H54 (cell line): ENCODE results near the gene SLC17A9.

Experiments used
- DNase-seq: peaks from one replicate; pipeline ENCODE4 v3.0.0; 2011; ENCODE audit warnings: low spot score, mixed read lengths; ENCODE audit not compliant: insufficient read length
- FAIRE-seq: peaks from 3 replicates; lab custom pipeline; 2011; peaks lifted over from hg19 to GRCh38; lab: Jason Lieb, UNC
- POLR2A ChIP-seq: IDR thresholded peaks from 2 replicates; pipeline ENCODE4 v1.6.1; 2011; ENCODE audit warnings: low read depth, mild to moderate bottlenecking, low read length

SLC17A9 gene

GRCh38 chr20:62993856-62994494 is 41.5 kb downstream of the SLC17A9 start:
- FAIRE-seq (no peak), DNase-seq (no peak)
- TF ChIP-seq POLR2A, result no peak

DNA sequence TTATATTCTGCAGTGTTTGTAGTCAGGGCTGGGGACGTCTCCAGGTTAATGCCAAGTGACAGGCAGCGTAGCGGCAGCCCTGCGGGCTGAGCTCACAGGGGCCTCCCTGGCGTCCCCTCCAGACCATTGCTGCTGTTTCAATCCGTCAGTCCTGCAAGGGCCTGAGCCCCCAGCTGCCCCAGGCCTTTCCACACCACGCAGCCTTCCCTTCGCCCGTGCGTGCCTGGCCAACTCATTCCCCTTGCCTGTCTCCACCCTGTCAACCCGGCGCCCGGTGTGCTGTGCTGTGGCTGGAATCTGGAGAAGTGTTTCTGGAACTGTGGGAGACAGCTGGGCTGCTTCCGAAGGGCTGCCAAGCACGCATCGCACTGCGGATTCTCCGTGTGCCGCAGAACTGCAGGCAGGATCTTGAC is 42.4 kb downstream of the SLC17A9 start:
- DNase-seq (no peak), FAIRE-seq (no peak)
- TF ChIP-seq POLR2A, result no peak

DNA sequence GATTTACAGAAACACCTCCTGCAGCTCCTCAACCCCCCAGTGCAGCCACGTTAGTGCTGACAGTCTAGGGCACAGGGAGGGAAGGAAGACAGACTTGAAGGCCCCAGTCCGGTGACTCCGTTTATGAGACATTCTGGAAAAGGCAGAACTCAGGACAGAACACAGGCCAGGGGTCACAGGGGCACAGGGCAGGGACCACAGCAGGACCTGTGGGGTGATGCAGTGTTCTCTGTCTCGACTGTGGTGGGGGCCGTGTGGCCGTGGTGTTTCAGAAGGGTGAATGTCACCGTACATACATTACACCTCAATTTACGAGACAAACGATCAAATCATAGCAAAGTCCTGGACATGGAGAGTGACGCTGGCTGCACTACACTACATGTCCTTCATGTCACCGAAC is 43.0 kb downstream of the SLC17A9 start:
- TF ChIP-seq POLR2A, result no peak
- FAIRE-seq, result no peak
- no peak for DNase-seq

DNA sequence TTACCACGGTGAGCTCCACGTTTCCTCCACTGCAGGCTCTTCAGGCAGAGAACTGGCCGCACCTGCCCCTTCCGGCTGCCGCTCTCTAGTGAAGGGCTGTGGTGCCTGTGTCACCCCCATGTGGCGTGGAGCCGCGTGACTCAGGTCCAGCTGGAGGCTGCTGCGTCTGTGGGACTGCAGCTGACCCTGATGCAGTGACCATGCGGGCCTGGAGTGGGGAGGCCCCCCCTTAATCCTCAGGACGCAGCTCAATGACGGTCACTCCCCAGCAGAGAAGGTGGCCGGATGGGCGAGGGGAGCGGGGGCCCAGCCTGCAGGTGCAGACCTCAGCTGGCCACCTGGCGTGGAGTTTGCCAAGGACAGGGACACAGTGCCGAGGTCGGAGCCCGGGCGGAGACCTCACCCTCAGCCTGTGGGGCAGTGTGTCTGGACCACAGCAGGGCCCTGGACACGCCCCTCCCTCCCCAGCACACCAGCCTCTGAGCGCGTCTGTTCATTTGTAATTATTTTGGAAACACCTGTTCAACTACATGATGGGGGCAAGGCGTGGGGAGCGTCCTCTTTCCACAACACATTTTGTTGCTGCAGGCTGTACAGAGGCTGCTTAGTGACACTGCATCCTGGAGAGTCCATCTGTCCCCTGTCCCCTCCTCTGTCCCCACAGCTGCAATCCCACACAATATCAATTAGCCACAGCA is 43.5 kb downstream of the SLC17A9 start:
- FAIRE-seq, result no peak
- TF ChIP-seq POLR2A, result no peak

DNA sequence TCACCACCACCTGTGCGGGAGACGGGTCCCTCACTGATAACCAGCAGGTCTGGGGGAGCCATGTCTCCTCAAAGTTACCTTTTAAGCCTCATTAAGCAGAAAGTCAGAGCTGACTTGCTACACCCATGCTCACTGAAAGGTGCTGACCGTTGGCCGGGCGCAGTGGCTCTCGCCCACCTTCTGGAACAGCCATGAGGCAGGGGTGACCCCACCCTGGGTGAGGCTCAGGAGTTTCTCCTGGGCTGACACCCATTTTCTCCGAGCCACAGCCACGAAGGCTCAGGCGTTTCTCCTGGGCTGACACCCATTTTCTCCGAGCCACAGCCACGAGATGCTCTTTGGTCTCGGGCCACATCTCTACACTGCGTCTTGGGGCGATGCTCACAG is 44.1 kb downstream of the SLC17A9 start:
- TF ChIP-seq POLR2A, result no peak
- FAIRE-seq (no peak), DNase-seq (no peak)

More for the DNA sequence above, 43.5 kb downstream of the SLC17A9 start:
- DNase-seq, result no peak

DNA sequence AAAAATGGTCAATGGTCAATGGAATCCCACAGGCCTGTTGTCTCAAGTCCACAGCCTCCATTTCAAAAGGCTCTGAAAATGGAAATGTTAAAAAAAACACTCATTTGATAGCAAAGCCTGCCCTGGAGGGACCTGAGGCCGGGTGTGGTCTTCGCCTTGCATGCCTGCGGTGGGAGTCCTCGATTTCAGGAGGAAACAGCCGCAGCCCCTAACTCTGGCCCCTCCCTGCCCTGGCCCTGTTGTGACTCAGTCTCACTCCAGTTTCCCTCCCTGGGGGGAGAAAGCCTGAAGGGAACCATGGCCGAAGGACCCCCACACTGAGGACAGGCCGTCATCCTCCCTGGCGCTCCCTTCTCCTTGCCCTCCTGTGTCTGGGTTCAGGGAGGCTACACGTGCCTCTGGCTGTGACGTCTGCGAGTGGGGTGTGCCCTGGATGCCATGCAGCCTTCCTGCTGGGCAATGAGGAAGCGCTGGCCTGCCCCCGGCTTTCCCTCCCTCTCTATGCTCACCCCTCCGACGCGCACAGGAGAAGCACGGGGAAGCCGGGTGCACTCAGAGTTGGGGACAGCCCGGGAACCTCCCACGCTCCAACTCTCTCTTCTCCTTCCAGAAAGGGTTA is 45.0 kb downstream of the SLC17A9 start:
- TF ChIP-seq POLR2A, result no peak
- no peak for FAIRE-seq
- no peak for DNase-seq

- DNase-seq (no peak), FAIRE-seq (no peak)
- no peak for TF ChIP-seq POLR2A
Measured at GRCh38 chr20:62998449-62998848, 45.9 kb downstream of the SLC17A9 start.

GRCh38 chr20:62999580-62999979 is 47.1 kb downstream of the SLC17A9 start:
- no peak for DNase-seq
- TF ChIP-seq POLR2A, result no peak
- FAIRE-seq, result no peak

DNA sequence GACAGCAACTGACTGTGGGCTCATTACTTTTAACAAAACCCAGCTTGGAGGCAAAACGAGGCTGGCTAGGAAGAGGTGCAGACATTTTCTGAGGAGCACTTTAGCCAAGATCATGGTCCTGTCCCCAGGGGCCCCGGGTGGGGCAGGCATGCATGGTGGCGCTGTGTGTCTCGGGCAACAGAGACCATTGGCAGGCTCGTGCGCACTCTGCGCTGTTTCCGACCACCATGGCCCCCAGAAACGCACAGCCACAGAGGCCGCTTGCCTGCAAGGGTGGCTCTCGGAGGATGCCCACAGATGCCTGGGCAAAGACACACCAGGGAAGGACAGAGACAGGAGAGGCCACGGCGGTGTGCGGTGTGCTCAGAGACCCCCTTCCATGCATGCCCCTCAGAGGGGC is 47.5 kb downstream of the SLC17A9 start:
- no peak for TF ChIP-seq POLR2A
- no peak for FAIRE-seq
- no peak for DNase-seq

DNA sequence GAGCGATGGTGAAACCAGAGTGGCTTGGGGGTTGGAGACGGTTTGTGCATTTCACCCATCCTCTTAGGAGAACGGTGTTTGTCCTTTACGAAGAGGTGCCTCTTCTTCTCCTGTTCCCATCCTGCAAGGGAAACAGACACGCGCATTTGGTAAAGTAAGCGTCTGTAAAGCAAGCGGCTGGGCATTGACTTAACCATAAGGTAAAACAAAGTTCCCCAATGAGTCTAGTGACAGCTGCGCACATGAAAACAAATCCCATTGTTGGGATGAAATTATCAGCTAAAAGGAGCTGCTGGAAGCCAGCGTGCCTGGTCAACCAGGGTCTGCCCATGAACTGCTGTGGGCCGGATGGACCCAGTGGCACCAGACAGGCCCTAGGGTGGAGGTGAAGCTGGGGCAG is 48.4 kb downstream of the SLC17A9 start:
- FAIRE-seq (no peak), DNase-seq (no peak)
- TF ChIP-seq POLR2A, result no peak

- no peak for TF ChIP-seq POLR2A
- FAIRE-seq, result no peak
- no peak for DNase-seq
Measured at GRCh38 chr20:63002511-63002910, 50.0 kb downstream of the SLC17A9 start.

GRCh38 chr20:63003546-63003945 is 51.0 kb downstream of the SLC17A9 start:
- DNase-seq (no peak), FAIRE-seq (no peak)
- no peak for TF ChIP-seq POLR2A

DNA sequence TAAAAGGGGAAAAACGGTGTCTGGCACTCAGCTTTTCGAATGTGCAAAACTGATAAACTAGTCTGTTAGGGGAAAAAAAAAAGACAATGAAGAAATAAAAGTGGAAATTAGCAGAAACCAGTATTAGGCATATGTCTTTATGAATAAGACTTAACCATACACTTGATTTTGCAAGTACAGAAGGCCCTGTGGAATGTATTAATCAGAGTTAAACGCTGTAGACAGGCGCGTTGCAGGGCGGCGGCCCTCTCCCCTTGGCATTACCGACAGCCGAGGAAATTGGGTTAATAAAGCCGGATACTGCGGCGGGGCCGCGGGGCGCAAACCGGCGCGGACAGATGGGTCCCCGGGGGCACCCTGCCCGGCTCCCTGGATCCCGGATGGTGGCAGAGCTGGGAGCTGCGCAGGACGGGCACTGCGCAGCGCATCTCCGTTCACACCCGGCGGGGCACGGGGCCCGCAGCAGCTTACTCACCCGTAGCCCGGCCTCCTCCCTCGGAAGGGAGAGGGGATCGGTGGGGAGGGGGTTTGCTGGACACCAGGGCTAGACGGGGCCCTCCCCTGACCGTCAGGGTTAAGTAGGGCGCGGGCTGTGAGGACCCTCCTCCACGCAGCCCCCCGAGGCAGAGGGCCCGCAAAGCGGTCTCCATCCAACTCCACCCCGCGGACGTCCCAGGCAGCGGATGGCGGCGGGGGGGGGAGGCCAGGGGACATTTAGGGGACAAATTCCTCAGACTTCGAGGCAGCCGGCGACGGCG is 52.3 kb downstream of the SLC17A9 start:
- FAIRE-seq (no peak), DNase-seq (no peak)
- no peak for TF ChIP-seq POLR2A

DNA sequence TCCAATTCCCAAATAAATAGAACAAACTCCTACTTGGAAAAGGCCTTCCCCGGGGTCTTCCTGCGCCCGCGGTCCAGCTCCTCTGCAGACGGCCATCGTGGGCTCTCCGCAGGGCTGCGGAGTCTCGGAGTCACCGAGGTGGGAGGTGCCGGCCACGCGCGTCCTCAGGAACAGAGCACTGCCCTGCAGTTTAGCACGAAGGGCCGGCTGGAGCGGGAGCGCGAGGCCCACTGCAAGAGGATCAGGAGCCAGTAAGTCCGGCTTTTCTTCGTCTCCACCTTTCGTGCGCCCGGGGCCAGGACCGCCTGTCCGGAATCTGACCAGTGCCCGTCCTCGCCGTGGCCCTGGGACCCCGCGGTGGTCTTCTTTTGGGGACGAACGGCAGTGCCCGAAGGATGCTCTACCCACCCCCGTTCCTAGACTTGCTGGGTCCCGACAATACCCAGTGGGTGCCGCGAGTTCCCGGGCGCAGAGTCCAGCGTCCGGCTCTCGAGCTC is 52.9 kb downstream of the SLC17A9 start:
- FAIRE-seq, result no peak
- DNase-seq, result no peak
- TF ChIP-seq POLR2A, result no peak
